Measurements from ENCODE around the gene SLC39A3.

Gene SLC39A3, protein sequence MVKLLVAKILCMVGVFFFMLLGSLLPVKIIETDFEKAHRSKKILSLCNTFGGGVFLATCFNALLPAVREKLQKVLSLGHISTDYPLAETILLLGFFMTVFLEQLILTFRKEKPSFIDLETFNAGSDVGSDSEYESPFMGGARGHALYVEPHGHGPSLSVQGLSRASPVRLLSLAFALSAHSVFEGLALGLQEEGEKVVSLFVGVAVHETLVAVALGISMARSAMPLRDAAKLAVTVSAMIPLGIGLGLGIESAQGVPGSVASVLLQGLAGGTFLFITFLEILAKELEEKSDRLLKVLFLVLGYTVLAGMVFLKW

DNA sequence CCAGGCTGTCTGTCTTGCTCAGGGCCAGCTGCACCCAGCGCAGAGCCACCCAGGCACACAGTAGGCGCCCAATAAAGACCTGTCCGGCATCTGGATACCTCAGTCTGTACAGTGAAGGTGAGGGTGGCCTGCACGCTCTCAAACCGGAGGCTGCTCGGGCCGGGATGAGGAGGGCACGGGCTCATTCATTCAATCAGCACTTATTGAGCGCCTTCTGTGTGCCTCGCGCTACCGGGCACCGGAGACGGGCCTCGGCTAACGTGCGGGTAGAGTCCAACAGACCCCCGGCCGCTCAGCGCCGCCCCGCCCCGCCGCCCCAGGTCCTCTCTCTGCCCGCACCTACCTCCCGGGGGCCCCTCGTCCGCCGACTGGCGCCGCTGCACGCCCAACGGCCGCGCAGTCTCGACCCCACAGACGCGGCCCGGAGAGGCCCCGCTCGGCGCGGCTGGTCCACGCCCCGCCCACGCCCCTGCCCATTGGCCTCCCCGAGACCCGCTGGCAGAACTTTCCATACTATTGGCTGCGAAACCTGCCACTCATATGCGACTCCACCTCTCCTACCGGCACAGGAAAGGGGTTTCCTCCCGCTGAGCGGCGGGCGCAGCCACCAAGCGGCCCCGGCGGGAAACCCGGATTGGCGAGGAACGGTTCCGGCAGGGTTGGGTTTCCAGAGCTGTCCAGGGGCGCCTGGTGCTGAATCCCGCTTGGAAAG is at the start of gene SLC39A3:
Gene SLC39A3, minus strand, starts transcription at position 416 of the 712 bp plus-strand sequence. CDS start 2,760 bp downstream, outside the sequence.
- Histone ChIP-seq H3K9ac (ENCODE audit: low read length) (peak within 1 kb of the TSS; percentile 79), H3K36me3 (ENCODE audit: control insufficient read depth, insufficient read depth, low read length) (peaks cover 25% of the 10 kb centered on the region), H3K27ac (ENCODE audit: low read depth, low read length) (0 out of 2 replicates have a peak within 1 kb of the TSS, but pooled peaks have one; percentile 14), H3K4me1 (ENCODE audit: control insufficient read depth, insufficient read depth, low read length) (peaks cover 3% of the 10 kb centered on the region; the same call in 1 of the 2 replicates), H3K4me3 (ENCODE audit: low read depth, low read length) (peak within 1 kb of the TSS; percentile 99), H3K27me3 (ENCODE audit: control insufficient read depth, insufficient read depth, low read length) (peaks cover 11% of the 10 kb centered on the region), H3K9me3 (ENCODE audit: control insufficient read depth, insufficient read depth, low read depth, low read length) (peaks cover 10% of the 10 kb centered on the region)

DNA sequence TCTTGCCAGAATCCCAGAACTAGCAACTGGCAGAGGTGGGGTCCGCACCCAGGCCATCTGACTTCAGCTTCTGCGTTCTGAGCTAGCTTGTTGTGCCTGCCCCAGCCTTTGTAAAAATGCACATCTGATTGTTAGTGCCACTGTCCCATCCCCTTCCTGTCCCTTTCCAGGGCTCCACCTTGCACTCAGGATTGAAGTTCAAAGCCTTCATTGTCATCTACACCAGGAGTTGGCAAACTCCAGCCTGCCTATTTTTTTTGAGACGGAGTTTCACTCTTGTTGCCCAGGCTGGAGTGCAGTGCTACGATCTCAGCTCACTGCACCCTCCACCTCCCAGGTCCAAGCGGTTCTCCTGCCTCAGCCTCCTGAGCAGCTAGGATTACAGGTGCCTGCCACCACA is 48.4 kb upstream of the SLC39A3 start:
- peaks cover 7% of the 10 kb centered on the region for H3K4me1 ChIP-seq (ENCODE audit: control insufficient read depth, insufficient read depth, low read length)
- no peaks in the 10 kb centered on the region for H3K9me3 ChIP-seq (ENCODE audit: control insufficient read depth, insufficient read depth, low read depth, low read length)
- H3K27ac ChIP-seq (ENCODE audit: low read depth, low read length) = no peak overlapping the region
- peaks cover 38% of the 10 kb centered on the region for H3K36me3 ChIP-seq (ENCODE audit: control insufficient read depth, insufficient read depth, low read length)
- no peaks in the 10 kb centered on the region for H3K27me3 ChIP-seq (ENCODE audit: control insufficient read depth, insufficient read depth, low read length)
- no peak overlapping the region for H3K9ac ChIP-seq (ENCODE audit: low read length)
- H3K4me3 ChIP-seq (ENCODE audit: low read depth, low read length) = no peak overlapping the region

DNA sequence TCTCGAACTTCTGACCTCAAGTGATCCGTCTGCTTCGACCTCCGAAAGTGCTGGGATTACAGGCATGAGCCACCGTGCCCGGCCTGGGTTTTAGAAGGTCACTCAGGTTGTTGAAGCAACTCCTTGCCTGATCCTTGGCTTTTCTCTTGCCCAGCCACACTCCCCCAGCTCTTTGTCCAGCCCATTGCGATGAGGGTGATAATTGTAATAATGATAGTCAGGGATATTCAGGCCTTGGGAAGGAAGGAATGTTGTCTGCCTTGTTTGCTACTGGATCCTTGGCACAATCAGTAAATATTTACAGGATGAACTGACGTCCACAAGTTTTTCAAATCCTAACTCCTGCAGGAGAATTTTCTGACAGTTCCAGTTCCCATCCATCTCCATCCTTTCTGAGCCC is 47.3 kb upstream of the SLC39A3 start:
- no peak overlapping the region for H3K27ac ChIP-seq (ENCODE audit: low read depth, low read length)
- H3K9ac ChIP-seq (ENCODE audit: low read length) = no peak overlapping the region
- H3K4me1 ChIP-seq (ENCODE audit: control insufficient read depth, insufficient read depth, low read length) = peaks cover 8% of the 10 kb centered on the region
- no peak overlapping the region for H3K4me3 ChIP-seq (ENCODE audit: low read depth, low read length)
- H3K9me3 ChIP-seq (ENCODE audit: control insufficient read depth, insufficient read depth, low read depth, low read length) = no peaks in the 10 kb centered on the region
- no peaks in the 10 kb centered on the region for H3K27me3 ChIP-seq (ENCODE audit: control insufficient read depth, insufficient read depth, low read length)
- H3K36me3 ChIP-seq (ENCODE audit: control insufficient read depth, insufficient read depth, low read length) = peaks cover 32% of the 10 kb centered on the region

DNA sequence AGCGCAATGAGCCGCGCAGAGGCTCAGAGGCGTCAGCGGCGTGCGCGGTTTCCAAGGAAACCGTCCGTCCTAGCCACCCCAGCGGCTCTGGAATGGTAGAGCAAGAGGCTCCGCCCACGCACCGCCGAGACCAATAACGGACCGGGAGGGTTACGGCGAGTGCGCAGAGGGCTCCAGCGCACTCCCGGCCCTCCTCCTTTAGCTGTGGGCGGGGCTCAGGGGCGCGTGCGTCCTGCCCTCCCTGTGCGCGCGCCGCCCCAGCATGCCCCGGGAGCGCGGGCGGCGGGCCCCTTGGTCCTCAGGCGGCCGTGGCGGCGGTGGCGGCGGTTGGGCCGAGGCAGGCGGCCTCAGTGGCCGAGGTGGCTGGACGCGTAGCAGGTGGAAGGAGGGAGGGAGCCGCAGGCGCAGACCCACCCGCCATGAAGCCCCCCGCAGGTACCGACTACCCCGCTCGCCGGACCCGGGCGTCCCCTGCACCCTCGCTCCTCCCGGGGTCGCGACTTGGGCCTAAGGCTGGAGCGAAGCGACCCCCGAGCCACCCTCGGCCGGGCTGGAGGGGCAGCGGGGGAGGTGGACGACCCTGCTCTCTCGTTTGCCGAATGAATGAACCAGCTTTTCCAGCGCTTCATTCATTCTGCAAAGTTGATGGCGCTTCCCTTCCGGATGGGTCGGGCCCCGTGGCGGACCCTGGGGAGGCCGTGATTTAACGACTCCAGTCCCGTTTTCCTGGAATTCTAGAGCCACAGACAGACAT is 45.6 kb upstream of the SLC39A3 start, which contains the start of gene THOP1:
Gene THOP1, plus strand, starts transcription at position 260 of the 754 bp plus-strand sequence. Its CDS starts 160 bp downstream, at position 420.
- Histone ChIP-seq H3K27me3 (ENCODE audit: control insufficient read depth, insufficient read depth, low read length) (no peaks in the 10 kb centered on the region), H3K27ac (ENCODE audit: low read depth, low read length) (peak within 1 kb of the TSS; percentile 78; the same call in 1 of the 2 replicates), H3K9ac (ENCODE audit: low read length) (peak within 1 kb of the TSS; percentile 84), H3K4me3 (ENCODE audit: low read depth, low read length) (peak within 1 kb of the TSS; percentile 95), H3K4me1 (ENCODE audit: control insufficient read depth, insufficient read depth, low read length) (peaks cover 12% of the 10 kb centered on the region), H3K9me3 (ENCODE audit: control insufficient read depth, insufficient read depth, low read depth, low read length) (no peaks in the 10 kb centered on the region), H3K36me3 (ENCODE audit: control insufficient read depth, insufficient read depth, low read length) (peaks cover 21% of the 10 kb centered on the region)

DNA sequence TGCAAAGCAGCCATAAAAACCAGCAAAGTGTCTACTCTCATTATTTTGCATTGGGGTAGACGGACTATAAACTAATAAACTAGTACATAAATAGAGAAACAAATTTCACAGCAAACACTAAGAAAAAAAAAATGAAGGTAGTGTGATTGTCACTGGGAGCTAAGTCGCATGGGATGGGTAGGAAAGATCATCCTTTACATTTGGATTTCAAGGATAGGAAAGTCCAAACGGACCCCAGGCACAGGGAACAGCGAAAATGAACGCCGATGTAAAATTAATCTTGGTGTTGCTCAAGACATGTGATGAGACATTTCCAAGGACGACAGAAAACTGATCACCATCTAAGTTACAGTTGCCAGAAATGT is 43.9 kb upstream of the SLC39A3 start:
- Histone ChIP-seq H3K36me3 (ENCODE audit: control insufficient read depth, insufficient read depth, low read length) (peaks cover 18% of the 10 kb centered on the region), H3K4me3 (ENCODE audit: low read depth, low read length) (0 out of 2 replicates have a peak overlapping the region, but pooled peaks have one; percentile 5), H3K9ac (ENCODE audit: low read length) (peak overlapping the region; percentile 20), H3K4me1 (ENCODE audit: control insufficient read depth, insufficient read depth, low read length) (peaks cover 12% of the 10 kb centered on the region), H3K27ac (ENCODE audit: low read depth, low read length) (no peak overlapping the region), H3K9me3 (ENCODE audit: control insufficient read depth, insufficient read depth, low read depth, low read length) (no peaks in the 10 kb centered on the region), H3K27me3 (ENCODE audit: control insufficient read depth, insufficient read depth, low read length) (no peaks in the 10 kb centered on the region)

DNA sequence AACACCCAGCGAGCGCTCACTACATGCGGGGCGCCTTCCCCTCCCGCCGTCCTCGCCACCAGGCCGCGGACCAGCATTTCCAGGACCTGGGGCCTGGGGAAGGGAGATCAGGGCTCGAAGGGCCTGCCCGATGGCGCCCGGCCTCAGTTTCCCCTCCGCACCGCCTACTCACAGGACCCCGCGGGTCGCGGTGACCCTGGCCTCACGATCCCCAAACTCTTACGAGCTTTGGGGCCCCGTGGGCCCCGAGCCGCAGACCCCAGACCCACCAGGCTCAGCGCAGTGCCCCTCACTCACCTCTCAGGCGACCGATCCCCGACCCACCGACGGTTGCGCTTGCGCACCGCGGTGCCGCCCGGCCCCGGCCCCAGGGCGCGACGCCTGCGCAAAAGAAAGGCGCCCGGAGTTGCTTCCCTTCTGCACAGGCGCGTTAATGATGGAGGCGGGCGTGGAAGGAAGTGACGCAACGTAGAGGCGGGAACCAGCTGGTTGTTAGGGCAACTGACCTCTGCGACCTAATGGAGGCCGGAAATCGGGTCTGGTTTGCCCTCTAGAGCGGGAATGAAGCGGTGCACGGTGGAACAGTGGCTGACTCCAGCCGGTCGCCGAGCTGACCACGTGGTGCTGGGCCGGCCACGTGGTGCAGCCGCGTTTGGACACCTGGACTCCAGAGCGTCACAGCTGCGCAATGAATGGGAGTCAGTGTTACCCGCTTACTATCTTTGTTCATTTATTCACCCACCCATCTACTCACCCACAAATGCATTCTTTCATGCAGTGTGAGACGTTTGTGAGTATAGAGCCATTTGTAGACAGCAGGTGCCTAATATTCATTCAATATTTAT is 43.3 kb upstream of the SLC39A3 start, which contains the start of gene SGTA:
Gene SGTA, minus strand, starts transcription at position 338 of the 845 bp plus-strand sequence. CDS start 14,205 bp downstream, outside the sequence.
- Histone ChIP-seq H3K27me3 (ENCODE audit: control insufficient read depth, insufficient read depth, low read length) (no peaks in the 10 kb centered on the region), H3K9me3 (ENCODE audit: control insufficient read depth, insufficient read depth, low read depth, low read length) (no peaks in the 10 kb centered on the region), H3K4me3 (ENCODE audit: low read depth, low read length) (peak within 1 kb of the TSS; percentile 89), H3K36me3 (ENCODE audit: control insufficient read depth, insufficient read depth, low read length) (peaks cover 13% of the 10 kb centered on the region), H3K27ac (ENCODE audit: low read depth, low read length) (peak within 1 kb of the TSS; percentile 76), H3K4me1 (ENCODE audit: control insufficient read depth, insufficient read depth, low read length) (peaks cover 12% of the 10 kb centered on the region), H3K9ac (ENCODE audit: low read length) (peak within 1 kb of the TSS; percentile 93)

DNA sequence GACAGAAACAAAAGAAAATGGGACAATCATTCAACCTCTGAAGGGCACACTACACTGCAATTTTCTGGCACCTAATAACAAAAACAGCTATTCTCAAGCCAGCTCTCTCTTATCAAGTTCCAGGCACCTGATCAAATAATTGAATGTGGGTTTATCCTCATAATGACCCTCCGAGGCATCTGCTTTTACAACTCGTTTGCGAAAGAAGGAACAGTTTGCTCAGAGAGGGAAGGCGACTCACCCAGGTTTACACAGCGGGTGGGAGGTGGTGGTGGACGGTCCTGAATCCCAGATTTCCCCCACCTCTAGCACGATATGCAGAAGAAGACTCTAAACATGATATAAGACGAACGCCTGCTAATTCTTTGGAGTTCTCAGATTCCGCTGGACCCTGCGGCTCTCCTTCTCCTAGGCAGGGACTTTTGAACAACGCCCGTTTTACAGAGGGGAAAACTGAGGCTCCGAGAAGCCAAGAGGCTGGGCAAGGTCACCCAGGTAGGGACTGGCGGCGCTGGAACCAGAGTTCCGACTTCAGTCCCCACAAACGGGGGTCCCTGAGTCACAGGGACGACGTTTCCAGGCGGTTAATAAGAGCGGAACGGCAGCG is 42.6 kb upstream of the SLC39A3 start:
- Histone ChIP-seq H3K9ac (ENCODE audit: low read length) (peak overlapping the region; percentile 93), H3K27me3 (ENCODE audit: control insufficient read depth, insufficient read depth, low read length) (no peaks in the 10 kb centered on the region), H3K4me1 (ENCODE audit: control insufficient read depth, insufficient read depth, low read length) (peaks cover 12% of the 10 kb centered on the region), H3K27ac (ENCODE audit: low read depth, low read length) (peak overlapping the region; percentile 76), H3K4me3 (ENCODE audit: low read depth, low read length) (peak overlapping the region; percentile 89), H3K9me3 (ENCODE audit: control insufficient read depth, insufficient read depth, low read depth, low read length) (no peaks in the 10 kb centered on the region), H3K36me3 (ENCODE audit: control insufficient read depth, insufficient read depth, low read length) (peaks cover 11% of the 10 kb centered on the region)

DNA sequence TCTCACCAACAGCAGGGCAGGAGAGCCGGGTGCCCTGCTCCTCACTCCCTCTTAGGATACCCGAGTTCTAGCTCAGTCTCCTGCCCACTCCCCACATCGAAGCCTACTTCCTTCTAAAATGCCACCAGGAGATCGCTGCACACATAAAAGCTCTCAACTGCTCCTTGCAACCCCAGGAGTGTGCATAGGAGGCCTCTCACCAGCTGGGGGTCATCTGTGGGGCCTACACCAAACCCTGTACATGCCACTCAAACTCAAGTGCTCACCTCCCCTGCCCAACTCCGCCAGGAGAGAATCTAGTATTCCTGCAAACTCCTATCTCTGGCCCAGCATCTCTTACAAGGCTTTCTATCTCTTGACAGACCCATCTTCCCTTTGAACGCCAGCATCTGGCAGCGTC is 40.5 kb upstream of the SLC39A3 start:
- peaks cover 18% of the 10 kb centered on the region for H3K36me3 ChIP-seq (ENCODE audit: control insufficient read depth, insufficient read depth, low read length)
- H3K27me3 ChIP-seq (ENCODE audit: control insufficient read depth, insufficient read depth, low read length) = no peaks in the 10 kb centered on the region
- no peak overlapping the region for H3K4me3 ChIP-seq (ENCODE audit: low read depth, low read length)
- 0 out of 2 replicates have a peak, but pooled peaks cover 5% of the 10 kb centered on the region for H3K4me1 ChIP-seq (ENCODE audit: control insufficient read depth, insufficient read depth, low read length)
- no peak overlapping the region for H3K9ac ChIP-seq (ENCODE audit: low read length)
- H3K27ac ChIP-seq (ENCODE audit: low read depth, low read length) = no peak overlapping the region
- no peaks in the 10 kb centered on the region for H3K9me3 ChIP-seq (ENCODE audit: control insufficient read depth, insufficient read depth, low read depth, low read length)

DNA sequence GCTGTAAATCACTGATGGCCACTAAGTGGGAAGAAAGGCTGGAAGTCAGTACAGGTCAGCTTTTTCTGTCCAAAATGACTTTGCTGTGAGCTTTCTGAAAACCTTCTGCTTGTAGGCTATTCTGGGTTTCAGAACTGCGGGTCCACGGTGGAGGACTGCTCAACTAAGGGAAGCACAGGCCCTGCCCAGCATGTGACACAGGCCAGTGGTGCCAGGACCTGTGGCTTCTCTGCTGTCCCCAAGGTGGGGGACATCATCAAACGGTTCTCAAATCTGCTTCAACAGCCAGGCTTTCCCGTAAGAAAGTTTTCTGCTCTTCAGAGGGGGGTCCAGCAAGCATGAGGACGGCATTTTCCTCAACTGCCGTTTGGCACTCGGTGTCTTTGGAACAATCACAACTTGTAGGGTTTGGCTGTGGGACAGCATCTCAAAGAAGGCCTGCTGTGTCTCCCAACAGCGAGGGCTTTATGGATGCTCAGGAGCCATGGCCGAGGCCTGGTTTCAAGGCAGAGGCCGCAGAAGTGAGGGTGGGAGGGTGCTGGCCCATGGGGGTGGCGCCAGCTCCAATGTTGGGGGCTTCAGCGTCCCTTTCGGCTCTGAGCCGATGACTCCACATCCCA is 39.4 kb upstream of the SLC39A3 start:
- Histone ChIP-seq H3K9ac (ENCODE audit: low read length) (no peak overlapping the region), H3K4me1 (ENCODE audit: control insufficient read depth, insufficient read depth, low read length) (0 out of 2 replicates have a peak, but pooled peaks cover 5% of the 10 kb centered on the region), H3K36me3 (ENCODE audit: control insufficient read depth, insufficient read depth, low read length) (peaks cover 18% of the 10 kb centered on the region)

More for the DNA sequence above, 39.4 kb upstream of the SLC39A3 start:
- H3K27me3 ChIP-seq (ENCODE audit: control insufficient read depth, insufficient read depth, low read length) = no peaks in the 10 kb centered on the region
- H3K9me3 ChIP-seq (ENCODE audit: control insufficient read depth, insufficient read depth, low read depth, low read length) = no peaks in the 10 kb centered on the region
- H3K4me3 ChIP-seq (ENCODE audit: low read depth, low read length) = no peak overlapping the region
- H3K27ac ChIP-seq (ENCODE audit: low read depth, low read length) = no peak overlapping the region
